ENCODE results near the gene PKD1. TPM values are rescaled to one million over a fixed set of nuclear protein-coding genes. Genes with fewer than 3 reads are reported as not detected.
"Not testable (repeated sequence)": the region's sequence is repeated elsewhere in the genome, so short reads cannot be mapped to it uniquely, and the experiment has no call there.

Gene PKD1
- polyA plus RNA-seq, 1 donor from 2014 or later: 176 TPM

DNA sequence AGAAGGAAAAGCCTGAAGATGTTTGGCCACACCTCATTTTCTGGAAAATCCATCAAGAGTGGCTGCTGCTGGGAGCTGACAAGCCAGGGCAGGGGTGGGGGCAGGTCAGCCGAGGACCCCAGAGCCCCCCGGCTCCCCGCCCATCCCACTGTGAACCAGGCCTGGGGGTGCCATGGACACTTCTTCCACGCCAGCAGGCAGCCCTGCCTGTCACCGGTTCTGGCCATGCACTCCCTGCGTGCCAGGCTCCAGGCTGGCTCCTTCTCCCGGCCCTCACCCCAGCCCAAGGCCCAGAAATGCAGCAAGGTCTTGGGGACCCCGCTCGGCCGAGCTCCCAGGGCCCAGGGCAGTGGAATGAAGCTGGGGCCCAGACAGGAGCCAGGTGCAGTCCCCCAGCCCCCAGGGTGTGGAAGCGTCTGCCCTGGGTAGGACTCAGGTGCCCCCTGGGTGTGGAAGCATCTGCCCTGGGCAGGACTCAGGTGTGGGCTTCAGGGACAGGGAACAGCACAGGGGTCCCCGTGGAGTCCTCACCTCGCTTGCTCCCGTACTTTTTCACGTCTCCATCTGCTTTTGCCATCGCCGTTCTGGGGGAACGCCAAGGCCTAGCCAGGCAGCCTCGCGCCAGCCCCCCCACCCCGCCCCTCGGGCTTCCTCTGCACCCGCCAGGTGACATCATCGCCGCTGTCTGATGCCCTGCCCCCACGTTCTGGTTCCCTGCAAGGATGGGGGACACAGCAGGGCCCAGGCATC lies 12.6 kb downstream of the PKD1 start:
- H3K27ac ChIP-seq (ENCODE audit: low read length); H3K4me2 ChIP-seq (ENCODE audit: low read length); H4K20me1 ChIP-seq (ENCODE audit: insufficient read depth); H3K9me3 ChIP-seq (ENCODE audit: low read length); H3F3A ChIP-seq (ENCODE audit: insufficient read depth, low read length, poor library complexity, severe bottlenecking); H3K9ac ChIP-seq (ENCODE audit: low read length); H3K36me3 ChIP-seq (ENCODE audit: insufficient read depth, low read length); H3K9me2 ChIP-seq (ENCODE audit: insufficient read depth, low read length); H3K79me2 ChIP-seq (replicated peaks; ENCODE audit: insufficient read depth, low read length); H2AFZ ChIP-seq (ENCODE audit: low read depth, low read length); H3K27me3 ChIP-seq (ENCODE audit: insufficient read depth, low read depth, low read length); H3K4me3 ChIP-seq (ENCODE audit: low read length): not testable (repeated sequence)

DNA sequence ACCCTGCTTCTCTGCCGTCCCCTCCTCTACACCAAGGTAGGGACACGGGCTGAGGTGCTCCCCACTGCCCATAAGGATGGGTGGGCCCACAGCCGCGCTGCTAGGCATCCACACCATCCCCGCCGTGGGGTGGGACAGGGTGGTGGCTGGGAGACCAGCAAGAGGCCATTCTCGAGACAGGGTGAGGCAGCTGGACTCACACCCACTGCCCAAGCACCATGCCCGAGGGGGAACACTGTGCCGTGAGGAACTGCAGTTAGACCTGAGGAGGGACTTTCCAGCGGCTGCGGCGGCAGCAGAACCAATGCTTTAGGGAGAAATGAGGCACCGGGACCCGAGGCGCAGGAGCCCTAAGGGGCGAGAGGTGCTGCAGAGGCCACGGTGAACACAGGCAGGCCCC lies 13.3 kb downstream of the PKD1 start:
- no peaks in the 10 kb centered on the region for H3K9me3 ChIP-seq (ENCODE audit: low read length)
- no peak overlapping the region for H3K27ac ChIP-seq (ENCODE audit: low read length)
- no peaks in the 10 kb centered on the region for H3K79me2 ChIP-seq (replicated peaks; ENCODE audit: insufficient read depth, low read length)
- H3K4me3 ChIP-seq (ENCODE audit: low read length): no peak overlapping the region
- no peaks in the 10 kb centered on the region for H3K9me2 ChIP-seq (ENCODE audit: insufficient read depth, low read length)
- TF ChIP-seq, protein P1, sequence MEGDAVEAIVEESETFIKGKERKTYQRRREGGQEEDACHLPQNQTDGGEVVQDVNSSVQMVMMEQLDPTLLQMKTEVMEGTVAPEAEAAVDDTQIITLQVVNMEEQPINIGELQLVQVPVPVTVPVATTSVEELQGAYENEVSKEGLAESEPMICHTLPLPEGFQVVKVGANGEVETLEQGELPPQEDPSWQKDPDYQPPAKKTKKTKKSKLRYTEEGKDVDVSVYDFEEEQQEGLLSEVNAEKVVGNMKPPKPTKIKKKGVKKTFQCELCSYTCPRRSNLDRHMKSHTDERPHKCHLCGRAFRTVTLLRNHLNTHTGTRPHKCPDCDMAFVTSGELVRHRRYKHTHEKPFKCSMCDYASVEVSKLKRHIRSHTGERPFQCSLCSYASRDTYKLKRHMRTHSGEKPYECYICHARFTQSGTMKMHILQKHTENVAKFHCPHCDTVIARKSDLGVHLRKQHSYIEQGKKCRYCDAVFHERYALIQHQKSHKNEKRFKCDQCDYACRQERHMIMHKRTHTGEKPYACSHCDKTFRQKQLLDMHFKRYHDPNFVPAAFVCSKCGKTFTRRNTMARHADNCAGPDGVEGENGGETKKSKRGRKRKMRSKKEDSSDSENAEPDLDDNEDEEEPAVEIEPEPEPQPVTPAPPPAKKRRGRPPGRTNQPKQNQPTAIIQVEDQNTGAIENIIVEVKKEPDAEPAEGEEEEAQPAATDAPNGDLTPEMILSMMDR (IDR thresholded peaks at IDR 0.05; ENCODE audit: poor library complexity, severe bottlenecking): no peak
- TF ChIP-seq, protein P2, sequence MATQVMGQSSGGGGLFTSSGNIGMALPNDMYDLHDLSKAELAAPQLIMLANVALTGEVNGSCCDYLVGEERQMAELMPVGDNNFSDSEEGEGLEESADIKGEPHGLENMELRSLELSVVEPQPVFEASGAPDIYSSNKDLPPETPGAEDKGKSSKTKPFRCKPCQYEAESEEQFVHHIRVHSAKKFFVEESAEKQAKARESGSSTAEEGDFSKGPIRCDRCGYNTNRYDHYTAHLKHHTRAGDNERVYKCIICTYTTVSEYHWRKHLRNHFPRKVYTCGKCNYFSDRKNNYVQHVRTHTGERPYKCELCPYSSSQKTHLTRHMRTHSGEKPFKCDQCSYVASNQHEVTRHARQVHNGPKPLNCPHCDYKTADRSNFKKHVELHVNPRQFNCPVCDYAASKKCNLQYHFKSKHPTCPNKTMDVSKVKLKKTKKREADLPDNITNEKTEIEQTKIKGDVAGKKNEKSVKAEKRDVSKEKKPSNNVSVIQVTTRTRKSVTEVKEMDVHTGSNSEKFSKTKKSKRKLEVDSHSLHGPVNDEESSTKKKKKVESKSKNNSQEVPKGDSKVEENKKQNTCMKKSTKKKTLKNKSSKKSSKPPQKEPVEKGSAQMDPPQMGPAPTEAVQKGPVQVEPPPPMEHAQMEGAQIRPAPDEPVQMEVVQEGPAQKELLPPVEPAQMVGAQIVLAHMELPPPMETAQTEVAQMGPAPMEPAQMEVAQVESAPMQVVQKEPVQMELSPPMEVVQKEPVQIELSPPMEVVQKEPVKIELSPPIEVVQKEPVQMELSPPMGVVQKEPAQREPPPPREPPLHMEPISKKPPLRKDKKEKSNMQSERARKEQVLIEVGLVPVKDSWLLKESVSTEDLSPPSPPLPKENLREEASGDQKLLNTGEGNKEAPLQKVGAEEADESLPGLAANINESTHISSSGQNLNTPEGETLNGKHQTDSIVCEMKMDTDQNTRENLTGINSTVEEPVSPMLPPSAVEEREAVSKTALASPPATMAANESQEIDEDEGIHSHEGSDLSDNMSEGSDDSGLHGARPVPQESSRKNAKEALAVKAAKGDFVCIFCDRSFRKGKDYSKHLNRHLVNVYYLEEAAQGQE (IDR thresholded peaks at IDR 0.05; ENCODE audit: borderline replicate concordance): no peak
- TF ChIP-seq RAD21 (conservative IDR thresholded peaks at IDR 0.05) (no peak), EP300 (conservative IDR thresholded peaks at IDR 0.05; ENCODE audit: poor library complexity, severe bottlenecking) (no peak), TAF1 (IDR thresholded peaks at IDR 0.05; ENCODE audit: low read depth) (no peak), MXI1 (conservative IDR thresholded peaks at IDR 0.05; ENCODE audit: poor library complexity, severe bottlenecking) (no peak), EZH2 (IDR thresholded peaks at IDR 0.05; ENCODE audit: borderline replicate concordance, insufficient read depth, low read length, poor library complexity, severe bottlenecking) (no peak), POLR2AphosphoS5 (IDR thresholded peaks at IDR 0.05) (no peak), SMC3 (conservative IDR thresholded peaks at IDR 0.05; ENCODE audit: poor library complexity) (no peak)
- H2AFZ ChIP-seq (ENCODE audit: low read depth, low read length): no peak overlapping the region
- H3K9ac ChIP-seq (ENCODE audit: low read length): no peak overlapping the region
- H3F3A ChIP-seq (ENCODE audit: insufficient read depth, low read length, poor library complexity, severe bottlenecking): no peaks in the 10 kb centered on the region
- H3K4me2 ChIP-seq (ENCODE audit: low read length): no peak overlapping the region
- no peaks in the 10 kb centered on the region for H3K36me3 ChIP-seq (ENCODE audit: insufficient read depth, low read length)
- H3K27me3 ChIP-seq (ENCODE audit: insufficient read depth, low read depth, low read length): no peaks in the 10 kb centered on the region
- H4K20me1 ChIP-seq (ENCODE audit: insufficient read depth): no peaks in the 10 kb centered on the region

Data from neural cell (in vitro differentiated cells).